GM12878 (cell line): Measurements from ENCODE around the gene ELMO2. TPM values are rescaled to one million over a fixed set of nuclear protein-coding genes. Genes with fewer than 3 reads are reported as not detected.

Source experiments
- BHLHE40 ChIP-seq, 2 experiments: fragments of 450-650 bp in 1 of 2; IDR thresholded peaks; 2 replicates each; pipeline ENCODE4 v1.6.1; 2011 to 2017; ENCODE audit warnings: low read depth in 2 of 2, borderline replicate concordance in 1 of 2, improper control_type of control experiment in 1 of 2, low read length in 1 of 2, mild to moderate bottlenecking in 1 of 2
- CBX3 ChIP-seq: fragments of 200-600 bp; sonication (generic); IDR thresholded peaks from 2 replicates; pipeline ENCODE4 v1.6.1; 2016; ENCODE audit warnings: low read depth, borderline replicate concordance
- CUX1 ChIP-seq: IDR thresholded peaks from 2 replicates; pipeline ENCODE4 v1.6.1; 2012; ENCODE audit warnings: improper control_type of control experiment, low read depth, low read length; ENCODE audit not compliant: insufficient replicate concordance
- FOS ChIP-seq: IDR thresholded peaks from 3 replicates; pipeline ENCODE4 v1.6.1; 2011; ENCODE audit warnings: borderline replicate concordance; ENCODE audit not compliant: insufficient read length; ENCODE audit errors: extremely low read depth
- FOXM1 ChIP-seq: IDR thresholded peaks from 2 replicates; pipeline ENCODE4 v1.6.1; 2012; ENCODE audit warnings: low read depth, mild to moderate bottlenecking, inconsistent platforms, low read length, moderate library complexity
- GABPA ChIP-seq: IDR thresholded peaks from 2 replicates; pipeline ENCODE4 v1.6.1; 2014; ENCODE audit warnings: antibody characterized with exemption, low read depth, mild to moderate bottlenecking, inconsistent platforms
- GATAD2B ChIP-seq: fragments of 450-650 bp; conservative IDR thresholded peaks from 2 replicates; pipeline ENCODE4 v1.6.1; 2017; ENCODE audit warnings: low read depth, mild to moderate bottlenecking, moderate library complexity
- HSF1 ChIP-seq: fragments of 150-350 bp; IDR thresholded peaks from 2 replicates; pipeline ENCODE4 v1.6.1; 2014; ENCODE audit warnings: mild to moderate bottlenecking, low read depth, low read length
- IKZF1 ChIP-seq: fragments of 450-650 bp; conservative IDR thresholded peaks from 2 replicates; pipeline ENCODE4 v1.6.1; 2017; ENCODE audit warnings: antibody characterized with exemption, mild to moderate bottlenecking
- IRF4 ChIP-seq: IDR thresholded peaks from 2 replicates; pipeline ENCODE4 v1.6.1; 2011; ENCODE audit warnings: low read depth, low read length
- IRF5 ChIP-seq: fragments of 450-650 bp; IDR thresholded peaks from 2 replicates; pipeline ENCODE4 v1.6.1; 2017; ENCODE audit warnings: borderline replicate concordance
- MTA2 ChIP-seq: fragments of 450-650 bp; IDR thresholded peaks from 2 replicates; pipeline ENCODE4 v1.6.1; 2016; ENCODE audit warnings: low read depth, mild to moderate bottlenecking, moderate library complexity
- NR2F1 ChIP-seq: fragments of 450-650 bp; conservative IDR thresholded peaks from 2 replicates; pipeline ENCODE4 v1.6.1; 2017; ENCODE audit warnings: mild to moderate bottlenecking
- POLR2AphosphoS5 ChIP-seq: IDR thresholded peaks from 2 replicates; pipeline ENCODE4 v1.6.1; 2011; ENCODE audit warnings: mild to moderate bottlenecking, low read length, inconsistent platforms
- POU2F2 ChIP-seq: IDR thresholded peaks from 3 replicates; pipeline ENCODE4 v1.6.1; 2011; ENCODE audit warnings: low read depth, mild to moderate bottlenecking, low read length, borderline replicate concordance
- RAD51 ChIP-seq: fragments of 450-650 bp; IDR thresholded peaks from 2 replicates; pipeline ENCODE4 v1.6.1; 2016; ENCODE audit warnings: moderate library complexity, mild to moderate bottlenecking, inconsistent platforms
- STAT1 ChIP-seq: fragments of 450-650 bp; conservative IDR thresholded peaks from 2 replicates; pipeline ENCODE4 v1.6.1; 2014; ENCODE audit warnings: antibody characterized with exemption, mild to moderate bottlenecking
- polyA plus RNA-seq, 11 experiments: library from polyadenylated mRNA; depleted of rRNA in 4 of 11; unstranded in 6 of 11; stranded (reverse) in 5 of 11; fragments of >200 nt; fragmentation: Nextera tagmentation in 4 of 11; fragmentation: Illumina TruSeq in 1 of 11; extraction: Ambion mirVana in 4 of 11; extraction: Trizol in 1 of 11; gene quantifications; 1 replicate in 1 of 11; 2 replicates in 10 of 11; pipeline versions ENCODE4 v1.2.1 to v1.2.3, GENCODE V29; 2011 to 2016; ENCODE audit warnings: inconsistent platforms in 2 of 11, missing spikeins in 2 of 11, low read depth in 1 of 11
- total RNA-seq, 4 experiments: library from RNA; depleted of rRNA in 3 of 4; stranded (reverse); fragments of >200 nt in 3 of 4; fragmentation: Illumina TruSeq in 1 of 4; extraction: Trizol in 1 of 4; gene quantifications; 2 replicates each; pipeline versions ENCODE4 v1.2.1 to v1.2.3, GENCODE V29; 2013 to 2021

Gene ELMO2
- total and polyA plus RNA-seq, 10 of the 15 experiments (the other 5 are each of a cell fraction or from before 2014, with no cell fraction given): 14.2 to 40.2 (median 37.6) TPM

- TF ChIP-seq CUX1: no peak
- no peak for TF ChIP-seq IRF5
- 0 out of 3 replicates have a peak, but pooled peaks have one; percentile 9 for TF ChIP-seq POU2F2
- TF ChIP-seq FOS: no peak
- TF ChIP-seq IRF4: peak; percentile 77
- peak; percentile 64 for TF ChIP-seq IKZF1
- peak; percentile 23; the same call in 1 of the 2 replicates for TF ChIP-seq POLR2AphosphoS5
- TF ChIP-seq GABPA: no peak
- no peak for TF ChIP-seq CBX3
- no peak for TF ChIP-seq RAD51
- TF ChIP-seq HSF1: no peak
- TF ChIP-seq FOXM1: no peak
- peak; percentile 8; the same call in 1 of the 2 replicates for TF ChIP-seq MTA2
- TF ChIP-seq BHLHE40 (IDR thresholded peaks at IDR 0.05; ENCODE audit: borderline replicate concordance in 1 of 2, low read depth in 2 of 2, low read length in 1 of 2): no peak
- TF ChIP-seq GATAD2B: peak; percentile 46; the same call in 1 of the 2 replicates
- TF ChIP-seq NR2F1: 0 out of 2 replicates have a peak, but pooled peaks have one; percentile 25
- 0 out of 2 replicates have a peak, but pooled peaks have one; percentile 52 for TF ChIP-seq STAT1
- TF ChIP-seq, all 136 proteins: peak for 21
Observed at GRCh38 chr20:46351357-46352058, 54.9 kb downstream of the ELMO2 start (continued).
